SK-N-SH (cell line): ENCODE results near the gene DTX1. TPM values are rescaled to one million over a fixed set of nuclear protein-coding genes. Genes with fewer than 3 reads are reported as not detected.

Experiments
- CTCF ChIA-PET: fragments of 300-600, 350-600 bp; formaldehyde crosslinking; extraction: SDS; loops from one replicate; lab custom pipeline; 2021; lab: Yijun Ruan, JAX
- POLR2A ChIA-PET: fragments of 350-600 bp; sonication (Branson Sonifier 250); formaldehyde crosslinking; extraction: SDS; loops from one replicate; lab custom pipeline; 2020; ENCODE audit warnings: antibody characterized with exemption, inconsistent platforms; lab: Yijun Ruan, JAX
- DNase-seq: peaks from one replicate; pipeline ENCODE4 v3.0.0; 2012
- H2AFZ ChIP-seq: fragments of 200-600 bp; sonication (generic); 2 replicates; pipeline ENCODE4 v1.8.1; 2016; ENCODE audit warnings: antibody characterized with exemption, mild to moderate bottlenecking, low read depth
- H3F3A ChIP-seq: fragments of 200-600 bp; sonication (generic); replicated peaks from 2 replicates; pipeline ENCODE3; 2016; ENCODE audit warnings: antibody characterized with exemption, mild to moderate bottlenecking; ENCODE audit not compliant: insufficient read depth
- H3K27ac ChIP-seq, 2 experiments: fragments of 200-500 bp in 1 of 2; fragments of 200-600 bp in 1 of 2; sonication (Bioruptor generic) in 1 of 2; sonication (generic), shearing (Covaris generic) in 1 of 2; 2 replicates each; pipeline versions ENCODE4 v1.5.1 to v1.6.1; 2014 to 2016; ENCODE audit warnings: low read depth in 2 of 2, inconsistent platforms in 1 of 2, low read length in 1 of 2, mild to moderate bottlenecking in 1 of 2, mixed read lengths in 1 of 2
- H3K27me3 ChIP-seq: fragments of 200-600 bp; sonication (generic), shearing (Covaris generic); 2 replicates; pipeline ENCODE4 v1.6.1; 2016; ENCODE audit warnings: mixed run types; ENCODE audit not compliant: insufficient read depth
- H3K36me3 ChIP-seq, 2 experiments: fragments of 200-500 bp in 1 of 2; fragments of 200-600 bp in 1 of 2; sonication (Bioruptor generic) in 1 of 2; sonication (generic) in 1 of 2; replicated peaks in 1 of 2; 2 replicates each; pipeline versions ENCODE3 to v1.5.1; 2014 to 2016; ENCODE audit warnings: low read length in 1 of 2, mild to moderate bottlenecking in 1 of 2; ENCODE audit not compliant: insufficient read depth in 2 of 2, control insufficient read depth in 1 of 2
- H3K4me1 ChIP-seq, 2 experiments: fragments of 200-500 bp in 1 of 2; fragments of 200-600 bp in 1 of 2; sonication (Bioruptor generic) in 1 of 2; sonication (generic), shearing (Covaris generic) in 1 of 2; 2 replicates each; pipeline versions ENCODE4 v1.5.1 to v1.6.1; 2014 to 2016; ENCODE audit warnings: low read depth in 1 of 2, low read length in 1 of 2, mixed run types in 1 of 2; ENCODE audit not compliant: insufficient read depth in 2 of 2, control insufficient read depth in 1 of 2
- H3K4me2 ChIP-seq: fragments of 200-600 bp; sonication (generic), shearing (Covaris generic); 2 replicates; pipeline ENCODE4 v1.6.1; 2017; ENCODE audit warnings: mixed run types
- H3K4me3 ChIP-seq, 2 experiments: fragments of 200-500 bp in 1 of 2; fragments of 200-600 bp in 1 of 2; sonication (Bioruptor generic) in 1 of 2; sonication (generic), shearing (Covaris generic) in 1 of 2; 2 replicates each; pipeline versions ENCODE4 v1.5.1 to v1.8.1; 2014 to 2016; ENCODE audit warnings: low read depth in 2 of 2, inconsistent platforms in 1 of 2, low read length in 1 of 2, mild to moderate bottlenecking in 1 of 2, mixed read lengths in 1 of 2, moderate library complexity in 1 of 2
- H3K79me2 ChIP-seq: fragments of 200-600 bp; sonication (generic); 2 replicates; pipeline ENCODE4 v1.8.1; 2017; ENCODE audit warnings: mild to moderate bottlenecking; ENCODE audit not compliant: insufficient read depth
- H3K9ac ChIP-seq: fragments of 200-600 bp; sonication (generic); 2 replicates; pipeline ENCODE4 v1.6.1; 2017; ENCODE audit warnings: mixed run types
- H3K9me2 ChIP-seq: fragments of 200-600 bp; sonication (generic); 2 replicates; pipeline ENCODE4 v1.6.1; 2017; ENCODE audit warnings: mixed run types
- H3K9me3 ChIP-seq: fragments of 200-600 bp; sonication (generic); 2 replicates; pipeline ENCODE4 v1.6.1; 2017; ENCODE audit warnings: mixed run types, mild to moderate bottlenecking, moderate library complexity
- H4K20me1 ChIP-seq: fragments of 200-600 bp; sonication (generic); 2 replicates; pipeline ENCODE4 v1.6.1; 2017; ENCODE audit warnings: mild to moderate bottlenecking, mixed run types; ENCODE audit not compliant: insufficient read depth
- FOXJ3 ChIP-seq: sonication (generic); formaldehyde crosslinking; IDR thresholded peaks from 2 replicates; pipeline ENCODE4 v1.5.1; 2020; ENCODE audit warnings: mild to moderate bottlenecking, missing genetic modification reagents
- FOXM1 ChIP-seq: IDR thresholded peaks from 2 replicates; pipeline ENCODE4 v1.4.0; 2012; ENCODE audit warnings: low read depth, mild to moderate bottlenecking
- GABPA ChIP-seq: IDR thresholded peaks from 2 replicates; pipeline ENCODE4 v1.4.0; 2012; ENCODE audit warnings: low read depth, mild to moderate bottlenecking
- MEF2A ChIP-seq: IDR thresholded peaks from 2 replicates; pipeline ENCODE4 v1.4.0; 2012; ENCODE audit warnings: low read depth, borderline replicate concordance
- MXI1 ChIP-seq: IDR thresholded peaks from 2 replicates; pipeline ENCODE4 v1.6.1; 2012; ENCODE audit warnings: mild to moderate bottlenecking, low read depth, low read length, improper control_type of control experiment
- RAD21 ChIP-seq: IDR thresholded peaks from 2 replicates; pipeline ENCODE4 v1.6.1; 2012; ENCODE audit warnings: mild to moderate bottlenecking, low read length
- RXRA ChIP-seq: IDR thresholded peaks from 2 replicates; pipeline ENCODE4 v1.4.0; 2012; ENCODE audit warnings: low read depth, mild to moderate bottlenecking, borderline replicate concordance
- SIN3A ChIP-seq: IDR thresholded peaks from 2 replicates; pipeline ENCODE4 v1.6.1; 2012; ENCODE audit warnings: low read depth, mild to moderate bottlenecking, low read length, moderate library complexity, borderline replicate concordance
- TCF12 ChIP-seq: IDR thresholded peaks from 2 replicates; pipeline ENCODE4 v1.4.0; 2012
- TEAD4 ChIP-seq: IDR thresholded peaks from 2 replicates; pipeline ENCODE4 v1.4.0; 2012; ENCODE audit warnings: mild to moderate bottlenecking, borderline replicate concordance; ENCODE audit not compliant: insufficient read depth
- USF2 ChIP-seq: fragments of 150-350 bp; IDR thresholded peaks from 2 replicates; pipeline ENCODE4 v1.6.1; 2017; ENCODE audit warnings: antibody characterized with exemption, low read length, low read depth, borderline replicate concordance
- YY1 ChIP-seq: IDR thresholded peaks from 2 replicates; pipeline ENCODE4 v1.4.0; 2012; ENCODE audit warnings: low read depth, mild to moderate bottlenecking
- WGBS: methylation state at CpG from one replicate; pipeline ENCODE4 v1.1.6; 2017; ENCODE audit warnings: low lambda C conversion rate; 5-methylcytosine and 5-hydroxymethylcytosine counted together
- polyA plus RNA-seq, 3 experiments: library from polyadenylated mRNA; depleted of rRNA; stranded (reverse); fragments of >200 nt; gene quantifications; 2 replicates each; pipeline ENCODE4 v1.2.3, GENCODE V29; 2012
- TF ChIP-seq, protein P1 (sequence below): IDR thresholded peaks from 2 replicates; pipeline ENCODE4 v1.6.1; 2012; ENCODE audit warnings: mild to moderate bottlenecking, low read depth, low read length, moderate library complexity
- TF ChIP-seq, protein P2 (sequence below): IDR thresholded peaks from 2 replicates; pipeline ENCODE4 v1.4.0; 2012; ENCODE audit warnings: low read depth, borderline replicate concordance
- TF ChIP-seq, protein P3 (sequence below): IDR thresholded peaks from 2 replicates; pipeline ENCODE4; 2012

The DTX1 gene
- polyA plus RNA-seq, 1 of the 3 experiments (the other 2 are of a cell fraction) = 0.72 TPM

GRCh38 chr12:113065126-113066007 lies 8.8 kb downstream of the DTX1 start:
- Histone ChIP-seq H3K9me3 (no peaks in the 10 kb centered on the region), H3K27me3 (no peaks in the 10 kb centered on the region), H3K4me2 (no peak overlapping the region), H4K20me1 (no peaks in the 10 kb centered on the region), H3F3A (no peaks in the 10 kb centered on the region), H3K27ac (no peak overlapping the region), H3K4me3 (no peak overlapping the region), H2AFZ (no peak overlapping the region), H3K9me2 (no peaks in the 10 kb centered on the region), H3K79me2 (no peaks in the 10 kb centered on the region), H3K36me3 (no peaks in the 10 kb centered on the region), H3K4me1 (peaks cover 0 to 18% of the 10 kb centered on the region in 2 experiments; a peak in 1 of 4 replicates), H3K9ac (no peak overlapping the region)
- POLR2A ChIA-PET = no interaction called here
- TF ChIP-seq USF2 = no peak
- TF ChIP-seq FOXJ3 (CRISPR knock-in tag) = no peak
- no peak for TF ChIP-seq YY1
- TF ChIP-seq, protein P1, sequence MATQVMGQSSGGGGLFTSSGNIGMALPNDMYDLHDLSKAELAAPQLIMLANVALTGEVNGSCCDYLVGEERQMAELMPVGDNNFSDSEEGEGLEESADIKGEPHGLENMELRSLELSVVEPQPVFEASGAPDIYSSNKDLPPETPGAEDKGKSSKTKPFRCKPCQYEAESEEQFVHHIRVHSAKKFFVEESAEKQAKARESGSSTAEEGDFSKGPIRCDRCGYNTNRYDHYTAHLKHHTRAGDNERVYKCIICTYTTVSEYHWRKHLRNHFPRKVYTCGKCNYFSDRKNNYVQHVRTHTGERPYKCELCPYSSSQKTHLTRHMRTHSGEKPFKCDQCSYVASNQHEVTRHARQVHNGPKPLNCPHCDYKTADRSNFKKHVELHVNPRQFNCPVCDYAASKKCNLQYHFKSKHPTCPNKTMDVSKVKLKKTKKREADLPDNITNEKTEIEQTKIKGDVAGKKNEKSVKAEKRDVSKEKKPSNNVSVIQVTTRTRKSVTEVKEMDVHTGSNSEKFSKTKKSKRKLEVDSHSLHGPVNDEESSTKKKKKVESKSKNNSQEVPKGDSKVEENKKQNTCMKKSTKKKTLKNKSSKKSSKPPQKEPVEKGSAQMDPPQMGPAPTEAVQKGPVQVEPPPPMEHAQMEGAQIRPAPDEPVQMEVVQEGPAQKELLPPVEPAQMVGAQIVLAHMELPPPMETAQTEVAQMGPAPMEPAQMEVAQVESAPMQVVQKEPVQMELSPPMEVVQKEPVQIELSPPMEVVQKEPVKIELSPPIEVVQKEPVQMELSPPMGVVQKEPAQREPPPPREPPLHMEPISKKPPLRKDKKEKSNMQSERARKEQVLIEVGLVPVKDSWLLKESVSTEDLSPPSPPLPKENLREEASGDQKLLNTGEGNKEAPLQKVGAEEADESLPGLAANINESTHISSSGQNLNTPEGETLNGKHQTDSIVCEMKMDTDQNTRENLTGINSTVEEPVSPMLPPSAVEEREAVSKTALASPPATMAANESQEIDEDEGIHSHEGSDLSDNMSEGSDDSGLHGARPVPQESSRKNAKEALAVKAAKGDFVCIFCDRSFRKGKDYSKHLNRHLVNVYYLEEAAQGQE = peak; percentile 89
- CTCF ChIA-PET = interaction anchor here (0.6 to 5.1 kb wide), 8 partner anchors 16 to 395 kb away, joined by 3 to 31 read pairs (median 4); no protein-coding TSS in a partner anchor
- DNase-seq = peak; percentile 63
- 72% methylated on average over 23 of the region's 31 CpGs for WGBS

DNA sequence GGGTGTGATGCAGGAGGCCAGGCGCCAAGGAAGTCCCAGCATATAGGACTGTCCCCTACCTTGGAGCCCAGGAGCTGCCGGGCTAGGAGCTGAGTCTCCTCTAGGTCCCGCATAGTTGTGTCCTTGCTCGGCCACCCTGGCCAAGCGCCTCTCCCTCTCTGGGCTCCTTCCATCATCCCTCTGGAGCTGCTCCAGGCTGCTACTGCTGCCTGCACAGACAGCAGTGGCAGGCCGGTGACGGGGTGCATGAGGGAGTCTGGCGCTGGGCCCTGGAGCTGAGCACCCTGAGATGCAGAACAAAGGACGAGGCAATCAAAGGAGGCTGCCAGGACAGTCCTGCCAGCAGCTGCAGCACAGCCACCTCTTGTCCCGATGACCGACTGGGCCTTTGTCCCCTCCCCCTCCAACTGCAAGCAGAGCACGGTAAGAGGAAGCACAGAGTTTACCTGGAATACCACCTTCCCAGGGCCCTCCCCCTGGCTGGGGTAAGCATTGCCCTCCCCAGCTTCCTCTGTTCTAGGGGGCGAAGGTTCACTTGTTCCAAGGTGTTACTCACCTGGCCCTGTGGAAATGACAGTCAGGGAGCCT lies 10.4 kb downstream of the DTX1 start:
- POLR2A ChIA-PET = no interaction called here
- no peak overlapping the region; a peak in 1 of 4 replicates for H3K27ac ChIP-seq
- TF ChIP-seq YY1 (no peak), RAD21 (no peak), RXRA (no peak), FOXM1 (no peak), SIN3A (no peak), USF2 (no peak), TCF12 (no peak), MXI1 (no peak), MEF2A (no peak), GABPA (no peak), TEAD4 (no peak)
- TF ChIP-seq, protein P2, sequence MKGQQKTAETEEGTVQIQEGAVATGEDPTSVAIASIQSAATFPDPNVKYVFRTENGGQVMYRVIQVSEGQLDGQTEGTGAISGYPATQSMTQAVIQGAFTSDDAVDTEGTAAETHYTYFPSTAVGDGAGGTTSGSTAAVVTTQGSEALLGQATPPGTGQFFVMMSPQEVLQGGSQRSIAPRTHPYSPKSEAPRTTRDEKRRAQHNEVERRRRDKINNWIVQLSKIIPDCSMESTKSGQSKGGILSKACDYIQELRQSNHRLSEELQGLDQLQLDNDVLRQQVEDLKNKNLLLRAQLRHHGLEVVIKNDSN = no peak
- TF ChIP-seq, protein P3, sequence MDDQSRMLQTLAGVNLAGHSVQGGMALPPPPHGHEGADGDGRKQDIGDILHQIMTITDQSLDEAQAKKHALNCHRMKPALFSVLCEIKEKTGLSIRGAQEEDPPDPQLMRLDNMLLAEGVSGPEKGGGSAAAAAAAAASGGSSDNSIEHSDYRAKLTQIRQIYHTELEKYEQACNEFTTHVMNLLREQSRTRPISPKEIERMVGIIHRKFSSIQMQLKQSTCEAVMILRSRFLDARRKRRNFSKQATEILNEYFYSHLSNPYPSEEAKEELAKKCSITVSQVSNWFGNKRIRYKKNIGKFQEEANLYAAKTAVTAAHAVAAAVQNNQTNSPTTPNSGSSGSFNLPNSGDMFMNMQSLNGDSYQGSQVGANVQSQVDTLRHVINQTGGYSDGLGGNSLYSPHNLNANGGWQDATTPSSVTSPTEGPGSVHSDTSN = no peak

More for the DNA sequence above, 10.4 kb downstream of the DTX1 start:
- Histone ChIP-seq H3F3A (no peaks in the 10 kb centered on the region), H3K9me2 (no peaks in the 10 kb centered on the region), H2AFZ (no peak overlapping the region), H3K79me2 (no peaks in the 10 kb centered on the region), H3K4me1 (peaks cover 0 to 11% of the 10 kb centered on the region in 2 experiments; a peak in 1 of 4 replicates), H3K4me3 (no peak overlapping the region), H4K20me1 (no peaks in the 10 kb centered on the region), H3K27me3 (no peaks in the 10 kb centered on the region), H3K9me3 (no peaks in the 10 kb centered on the region), H3K4me2 (no peak overlapping the region), H3K9ac (no peak overlapping the region), H3K36me3 (no peaks in the 10 kb centered on the region)
- 61% methylated on average over 9 of the region's 13 CpGs for WGBS
- CTCF ChIA-PET = interaction anchor here (0.8 to 2.9 kb wide), 3 partner anchors 32 to 167 kb away, joined by 3 to 14 read pairs (median 3); no protein-coding TSS in a partner anchor
- peak; percentile 21 for DNase-seq
